ENCODE results near the gene LHX3.

LHX3 gene

DNA sequence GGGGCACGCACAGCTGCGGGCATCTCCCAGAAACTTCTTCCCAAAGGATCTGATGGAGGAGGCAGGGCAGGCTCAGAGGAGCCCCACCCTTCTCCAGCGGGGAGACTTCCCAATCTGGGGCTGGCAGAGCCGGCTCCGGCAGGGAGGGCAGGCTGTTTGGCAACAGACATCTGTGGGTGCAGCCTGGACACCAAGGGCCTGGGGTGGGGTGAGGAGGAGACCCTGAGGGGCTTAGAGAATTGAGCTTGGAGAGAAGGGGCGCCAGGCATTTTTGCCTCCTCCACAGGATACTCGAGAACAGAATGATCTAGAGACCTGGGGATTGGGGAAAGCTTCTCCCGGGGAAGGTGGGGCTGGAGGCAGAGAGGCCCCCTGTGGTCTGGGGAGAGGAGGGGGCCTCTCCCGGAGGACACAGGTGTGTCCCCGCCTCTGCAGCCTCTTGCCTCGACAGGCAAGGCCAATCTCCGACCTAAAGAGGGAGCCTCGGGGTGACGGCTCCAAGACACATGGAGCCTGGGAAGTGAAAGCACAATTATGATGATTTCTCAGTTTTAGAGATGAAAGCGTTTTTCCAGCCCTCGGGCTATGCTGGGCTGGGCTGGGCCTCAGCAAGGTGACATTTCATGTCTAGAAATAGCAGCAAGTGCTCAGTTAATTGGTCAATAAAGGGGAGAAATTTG lies 8.4 kb downstream of the LHX3 start:
- no peak for TF ChIP-seq CTCF (IDR thresholded peaks at IDR 0.05; ENCODE audit: low read length, missing control alignments)
- no peak overlapping the region for H3K4me3 ChIP-seq (replicated peaks; ENCODE audit: low read depth, low read length)
- DNase-seq (ENCODE audit: low read depth) = no peak

DNA sequence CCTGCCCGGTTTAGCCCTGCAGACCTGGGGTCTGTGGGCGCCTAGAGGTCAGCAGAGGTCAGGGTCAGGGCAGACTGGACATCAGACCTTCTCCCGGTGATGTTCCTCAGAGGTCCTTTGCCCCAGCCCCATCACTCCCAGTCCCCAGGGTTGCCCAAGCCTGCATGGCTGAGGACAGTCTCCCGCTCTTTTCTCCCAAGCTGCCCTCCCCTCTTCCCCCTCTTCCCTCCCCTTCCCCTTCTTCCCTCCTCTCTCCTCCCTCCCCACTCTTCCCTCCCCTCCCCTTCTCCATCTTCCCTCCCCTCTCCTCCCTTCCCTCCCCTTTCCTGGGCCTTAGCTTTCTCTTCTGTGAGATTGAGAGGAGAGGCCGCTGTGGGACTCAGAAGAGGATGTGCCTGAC lies 10.4 kb downstream of the LHX3 start:
- no peak for TF ChIP-seq CTCF (IDR thresholded peaks at IDR 0.05; ENCODE audit: low read length, missing control alignments)
- no peak overlapping the region for H3K4me3 ChIP-seq (replicated peaks; ENCODE audit: low read depth, low read length)
- no peak for DNase-seq (ENCODE audit: low read depth)

- no peak overlapping the region for H3K4me3 ChIP-seq (replicated peaks; ENCODE audit: low read depth, low read length)
- DNase-seq (ENCODE audit: low read depth) = no peak
- no peak for TF ChIP-seq CTCF (IDR thresholded peaks at IDR 0.05; ENCODE audit: low read length, missing control alignments)
These were observed 11.0 kb downstream of the LHX3 start for GRCh38 chr9:136193891-136194279.

DNA sequence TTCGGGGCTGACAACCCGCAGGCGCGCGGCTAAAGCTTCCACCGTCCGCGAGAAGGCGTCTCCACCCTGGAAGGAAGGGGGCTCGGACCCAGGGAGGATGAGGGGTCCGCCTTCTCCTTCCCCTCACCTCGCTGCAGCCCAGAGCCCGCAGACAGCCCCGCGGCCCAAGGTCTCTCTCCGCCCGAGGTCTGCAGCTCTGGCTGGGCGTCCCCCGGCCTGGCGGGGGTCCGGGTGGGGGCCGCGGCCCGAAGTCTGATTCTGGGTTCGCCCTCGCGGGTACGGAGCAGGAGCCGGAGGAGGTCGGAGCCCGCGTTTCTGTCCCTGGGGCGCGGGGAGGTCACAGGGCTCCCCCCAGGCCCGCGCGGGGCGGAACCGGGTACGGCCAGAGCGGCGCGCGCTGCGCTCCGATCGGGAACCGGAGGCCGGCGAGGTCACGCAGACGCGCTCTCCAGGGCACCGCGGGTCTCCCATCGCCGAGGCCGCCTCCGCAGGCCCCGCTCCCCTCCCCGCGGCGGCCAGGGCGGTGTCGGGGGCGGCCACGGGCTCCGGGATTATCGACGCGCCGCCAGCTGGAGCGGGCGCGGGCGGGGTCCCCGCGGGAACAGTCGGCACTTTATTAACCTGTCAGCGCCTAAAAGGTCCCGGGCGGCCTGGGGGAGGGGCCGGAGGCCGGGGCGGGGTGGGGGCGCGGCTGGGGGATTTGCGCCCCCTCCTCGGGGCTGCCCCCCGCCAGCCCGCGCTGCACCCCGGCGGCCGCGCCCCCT lies 11.6 kb downstream of the LHX3 start:
- H3K4me3 ChIP-seq (replicated peaks; ENCODE audit: low read depth, low read length) = no peak overlapping the region
- no peak for TF ChIP-seq CTCF (IDR thresholded peaks at IDR 0.05; ENCODE audit: low read length, missing control alignments)
- no peak for DNase-seq (ENCODE audit: low read depth)

- TF ChIP-seq CTCF (IDR thresholded peaks at IDR 0.05; ENCODE audit: low read length, missing control alignments) = no peak
- DNase-seq (ENCODE audit: low read depth) = no peak
- no peak overlapping the region for H3K4me3 ChIP-seq (replicated peaks; ENCODE audit: low read depth, low read length)
These were observed 12.4 kb downstream of the LHX3 start for GRCh38 chr9:136192289-136193126.

- no peak overlapping the region for H3K4me3 ChIP-seq (replicated peaks; ENCODE audit: low read depth, low read length)
- TF ChIP-seq CTCF (IDR thresholded peaks at IDR 0.05; ENCODE audit: low read length, missing control alignments) = no peak
- no peak for DNase-seq (ENCODE audit: low read depth)
These were observed 13.0 kb downstream of the LHX3 start for GRCh38 chr9:136191960-136192286.

Measured in fibroblast of pulmonary artery (primary cell).